Stimulated activated CD8-positive, alpha-beta memory T cell treated with anti-CD3 and anti-CD28 coated beads, Interleukin-7, amount 100 ng/mL, for 4 hours (primary cell): Measurements from ENCODE around the gene HLA-F.

Experiments used
- DNase-seq, 2 donors: peaks; one replicate each; pipeline ENCODE4 v3.0.0-alpha.2; 2020; ENCODE audit warnings: low read depth in 2 of 2

The HLA-F gene

DNA sequence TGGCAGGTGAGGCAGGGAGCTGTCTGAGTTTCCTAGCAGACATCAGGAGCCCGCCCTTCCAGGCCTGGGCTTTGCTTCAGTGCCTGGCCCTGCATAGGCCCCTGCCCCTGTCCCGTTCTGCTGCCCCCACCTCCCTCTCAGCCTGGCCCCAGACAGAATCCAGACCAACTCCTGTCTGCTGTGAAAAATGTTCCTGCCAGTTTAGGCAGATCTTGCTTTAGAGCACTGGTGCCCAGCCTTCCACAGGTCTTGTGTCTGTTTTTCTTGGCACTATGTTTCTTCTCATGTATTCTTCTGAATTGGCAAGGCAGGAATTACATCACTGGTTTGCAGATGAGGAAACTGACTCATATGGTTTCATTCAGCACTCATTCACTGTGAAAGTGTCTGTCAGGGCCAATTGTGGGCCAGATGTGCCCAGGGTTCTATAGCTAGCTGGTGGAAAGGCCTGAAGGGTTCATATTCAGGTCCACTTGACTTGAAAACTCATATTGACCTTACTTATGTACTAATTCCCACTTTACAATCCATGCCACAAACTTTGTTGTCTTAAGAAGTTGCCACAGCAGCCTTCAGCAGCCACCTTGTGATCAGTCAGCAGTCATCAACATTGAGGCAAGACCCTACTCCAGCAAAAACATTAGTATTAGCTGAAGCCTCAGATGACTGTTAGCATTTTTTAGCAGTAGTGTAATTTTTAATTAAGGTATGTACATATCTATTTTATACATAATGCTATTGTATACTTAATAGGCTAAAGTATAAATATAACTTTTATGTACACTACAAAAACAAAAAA is 40.5 kb downstream of the HLA-F start:
- no peak for DNase-seq

GRCh38 chr6:29764422-29765196 is 41.4 kb downstream of the HLA-F start:
- no peak for DNase-seq

GRCh38 chr6:29769336-29769735 is 46.1 kb downstream of the HLA-F start:
- DNase-seq, result no peak

GRCh38 chr6:29770306-29770705 is 47.1 kb downstream of the HLA-F start:
- no peak for DNase-seq

- no peak for DNase-seq
These were observed 53.5 kb downstream of the HLA-F start for GRCh38 chr6:29776684-29777083.
